Neural crest cell (in vitro differentiated cells): ENCODE data around the gene ANKS1A. TPM values are rescaled to one million over a fixed set of nuclear protein-coding genes. Genes with fewer than 3 reads are reported as not detected.
"Not testable (repeated sequence)": the region's sequence is repeated elsewhere in the genome, so short reads cannot be mapped to it uniquely, and the experiment has no call there.

Experiments
- DNase-seq: peaks from one replicate; pipeline ENCODE4 v3.0.0; 2021; ENCODE audit warnings: low read depth, mixed read lengths, low spot score
- H3K27ac Mint-ChIP-seq: one replicate; pipeline ENCODE4 v1.8.0; 2021; ENCODE audit warnings: mild to moderate bottlenecking, mixed read lengths; ENCODE audit not compliant: unreplicated experiment
- H3K27me3 Mint-ChIP-seq: 2 replicates; pipeline ENCODE4 v1.8.0; 2021; ENCODE audit warnings: low read depth, mild to moderate bottlenecking, mixed read lengths
- H3K36me3 Mint-ChIP-seq: 2 replicates; pipeline ENCODE4 v1.8.0; 2021; ENCODE audit warnings: low read depth, mild to moderate bottlenecking, mixed read lengths
- H3K4me1 Mint-ChIP-seq: 2 replicates; pipeline ENCODE4 v1.8.0; 2021; ENCODE audit warnings: mixed read lengths
- H3K4me3 Mint-ChIP-seq: one replicate; pipeline ENCODE4 v1.8.0; 2021; ENCODE audit warnings: mild to moderate bottlenecking, mixed read lengths
- H3K9me3 Mint-ChIP-seq: 2 replicates; pipeline ENCODE4 v1.8.0; 2021; ENCODE audit warnings: mixed read lengths
- total RNA-seq: library from RNA; stranded (reverse); gene quantifications from 2 replicates; pipeline ENCODE4 v1.2.1, GENCODE V29; 2021
- TF ChIP-seq, protein P1 (sequence below): fragments of 200-600 bp; sonication (generic); conservative IDR thresholded peaks from 2 replicates; pipeline ENCODE4 v1.5.0; 2021; ENCODE audit warnings: antibody characterized with exemption, mild to moderate bottlenecking

The ANKS1A gene
- total RNA-seq, 1 donor from 2014 or later, result 33.2 TPM

DNA sequence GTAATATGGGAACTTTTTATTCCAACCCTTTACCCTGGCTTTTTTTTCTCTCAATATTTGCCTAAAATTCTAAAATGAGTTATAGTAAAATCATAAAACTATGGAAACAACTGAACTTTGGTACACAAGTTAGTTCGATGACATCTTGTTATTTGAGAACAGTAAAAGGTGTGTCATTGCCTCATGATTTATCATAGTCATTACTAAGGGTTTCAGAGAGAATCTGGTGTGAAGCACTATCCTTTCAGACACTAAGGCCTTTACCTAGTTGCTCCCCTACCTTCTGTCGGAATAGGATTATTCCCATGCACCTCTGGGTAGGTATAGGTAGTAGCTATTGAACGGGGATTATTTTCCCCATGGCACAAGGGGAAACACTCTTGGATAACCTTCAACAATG, 12.6 kb upstream of the ANKS1A start:
- no peaks in the 10 kb centered on the region for H3K27me3 Mint-ChIP-seq
- no peak overlapping the region for H3K27ac Mint-ChIP-seq

DNA sequence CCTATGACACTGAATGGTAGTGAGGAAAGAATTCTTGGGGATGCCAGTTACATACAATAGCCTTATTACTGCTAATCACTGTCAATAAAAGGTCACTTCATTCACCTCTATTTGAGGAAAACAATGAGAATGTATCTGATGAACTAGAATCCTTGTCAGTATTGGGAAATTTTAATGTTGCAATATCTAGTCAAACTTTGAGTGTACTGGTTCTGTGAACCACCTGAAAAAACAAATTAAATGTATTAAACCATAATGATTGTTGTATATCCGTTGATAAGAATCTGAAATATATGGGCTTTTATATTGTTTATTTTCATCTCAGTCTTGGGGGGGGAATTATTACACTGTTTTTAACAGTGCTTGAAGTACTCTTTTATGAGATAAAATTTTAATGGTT, 11.8 kb upstream of the ANKS1A start:
- H3K4me3 Mint-ChIP-seq, result no peak overlapping the region
- no peaks in the 10 kb centered on the region for H3K4me1 Mint-ChIP-seq
- H3K36me3 Mint-ChIP-seq, result peaks cover 3% of the 10 kb centered on the region

More for the DNA sequence above, 12.6 kb upstream of the ANKS1A start:
- peaks cover 6% of the 10 kb centered on the region for H3K36me3 Mint-ChIP-seq
- DNase-seq, result no peak
- H3K4me3 Mint-ChIP-seq, result no peak overlapping the region
- TF ChIP-seq, protein P1, sequence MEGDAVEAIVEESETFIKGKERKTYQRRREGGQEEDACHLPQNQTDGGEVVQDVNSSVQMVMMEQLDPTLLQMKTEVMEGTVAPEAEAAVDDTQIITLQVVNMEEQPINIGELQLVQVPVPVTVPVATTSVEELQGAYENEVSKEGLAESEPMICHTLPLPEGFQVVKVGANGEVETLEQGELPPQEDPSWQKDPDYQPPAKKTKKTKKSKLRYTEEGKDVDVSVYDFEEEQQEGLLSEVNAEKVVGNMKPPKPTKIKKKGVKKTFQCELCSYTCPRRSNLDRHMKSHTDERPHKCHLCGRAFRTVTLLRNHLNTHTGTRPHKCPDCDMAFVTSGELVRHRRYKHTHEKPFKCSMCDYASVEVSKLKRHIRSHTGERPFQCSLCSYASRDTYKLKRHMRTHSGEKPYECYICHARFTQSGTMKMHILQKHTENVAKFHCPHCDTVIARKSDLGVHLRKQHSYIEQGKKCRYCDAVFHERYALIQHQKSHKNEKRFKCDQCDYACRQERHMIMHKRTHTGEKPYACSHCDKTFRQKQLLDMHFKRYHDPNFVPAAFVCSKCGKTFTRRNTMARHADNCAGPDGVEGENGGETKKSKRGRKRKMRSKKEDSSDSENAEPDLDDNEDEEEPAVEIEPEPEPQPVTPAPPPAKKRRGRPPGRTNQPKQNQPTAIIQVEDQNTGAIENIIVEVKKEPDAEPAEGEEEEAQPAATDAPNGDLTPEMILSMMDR, result no peak
- H3K4me1 Mint-ChIP-seq, result no peaks in the 10 kb centered on the region
- no peaks in the 10 kb centered on the region for H3K9me3 Mint-ChIP-seq

DNA sequence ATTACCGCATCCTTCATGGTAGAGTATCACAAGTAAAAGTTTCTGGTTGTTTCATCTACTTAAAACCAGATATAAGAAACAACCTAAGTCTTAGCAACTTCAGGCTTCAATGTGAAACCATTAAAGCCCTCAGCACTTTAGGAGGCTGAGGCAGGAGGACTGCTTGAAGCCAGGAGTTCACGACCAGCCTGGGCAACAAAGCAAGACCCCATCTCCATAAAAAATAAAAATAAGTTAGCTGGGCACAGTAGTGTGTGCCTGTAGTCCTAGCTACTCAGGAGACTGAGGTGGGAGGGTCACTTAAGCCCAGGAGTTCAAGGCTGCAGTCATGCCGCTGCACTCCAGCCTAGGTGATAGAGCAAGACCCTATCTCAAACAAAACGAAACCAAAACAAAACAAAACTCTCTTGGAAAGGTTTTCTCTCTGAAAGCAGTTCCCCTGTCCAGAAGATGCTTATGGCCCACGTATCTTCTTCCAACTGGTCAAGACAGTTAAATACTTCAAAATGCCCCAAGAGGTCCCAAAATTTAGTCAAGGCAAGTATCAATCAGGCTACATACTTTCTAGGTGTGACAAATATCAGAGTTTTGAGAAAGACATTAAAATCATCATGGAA, 11.1 kb upstream of the ANKS1A start:
- Mint-ChIP-seq H3K4me1 (no peaks in the 10 kb centered on the region), H3K27me3 (no peaks in the 10 kb centered on the region), H3K36me3 (peaks cover 6% of the 10 kb centered on the region), H3K4me3 (no peak overlapping the region), H3K27ac (no peak overlapping the region), H3K9me3 (no peaks in the 10 kb centered on the region)
- no peak for DNase-seq
- TF ChIP-seq, protein P1, result no peak

More for the DNA sequence above, 11.8 kb upstream of the ANKS1A start:
- Mint-ChIP-seq H3K9me3 (no peaks in the 10 kb centered on the region), H3K27me3 (no peaks in the 10 kb centered on the region), H3K27ac (no peak overlapping the region)
- TF ChIP-seq, protein P1, result no peak
- no peak for DNase-seq

DNA sequence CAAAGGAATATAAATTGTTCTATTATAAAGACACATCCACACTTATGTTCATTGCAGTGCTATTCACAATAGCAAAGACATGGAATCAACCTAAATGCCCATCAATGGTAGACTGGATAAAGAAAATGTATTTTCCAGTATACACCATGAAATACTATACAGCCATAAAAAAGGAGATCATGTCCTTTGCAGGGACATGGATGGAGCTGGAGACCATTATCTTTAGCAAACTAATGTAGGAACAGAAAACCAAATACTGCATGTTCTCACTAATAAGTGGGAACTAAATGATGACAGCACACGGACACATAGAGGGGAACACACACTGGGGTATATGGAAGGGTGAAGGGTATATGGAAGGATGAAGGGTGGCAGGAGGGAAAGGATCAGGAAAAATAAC, 5.0 kb upstream of the ANKS1A start:
- Mint-ChIP-seq H3K4me1 (peaks cover 20% of the 10 kb centered on the region), H3K27ac (peak overlapping the region; percentile 63), H3K4me3 (peak overlapping the region; percentile 50), H3K36me3 (peaks cover 11% of the 10 kb centered on the region)
- H3K9me3 Mint-ChIP-seq, H3K27me3 Mint-ChIP-seq, DNase-seq: not testable (repeated sequence)

DNA sequence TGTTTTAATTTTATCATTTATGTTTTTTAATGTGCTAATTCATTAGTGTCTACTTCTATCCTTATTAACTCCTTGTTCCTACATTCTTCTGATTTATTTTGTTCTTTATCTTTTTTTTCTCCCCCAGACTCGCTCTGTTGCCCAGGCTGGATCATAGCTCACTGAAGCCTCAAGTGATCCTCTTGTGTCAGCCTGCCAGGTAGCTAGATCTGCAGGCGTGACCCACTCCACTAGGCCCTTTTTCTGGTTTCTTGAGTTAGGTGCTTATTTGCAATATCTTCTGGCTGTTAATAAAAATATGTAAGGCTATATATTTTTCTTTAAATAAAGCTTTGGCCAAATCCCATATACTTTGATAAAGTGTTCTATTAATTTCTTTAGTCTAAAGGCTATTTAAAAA, 4.1 kb upstream of the ANKS1A start:
- Mint-ChIP-seq H3K27me3 (no peaks in the 10 kb centered on the region), H3K4me1 (peaks cover 24% of the 10 kb centered on the region), H3K36me3 (peaks cover 11% of the 10 kb centered on the region), H3K9me3 (peaks cover 2% of the 10 kb centered on the region), H3K27ac (no peak overlapping the region), H3K4me3 (peak overlapping the region; percentile 78)
- DNase-seq, result no peak
- TF ChIP-seq, protein P1, result no peak

DNA sequence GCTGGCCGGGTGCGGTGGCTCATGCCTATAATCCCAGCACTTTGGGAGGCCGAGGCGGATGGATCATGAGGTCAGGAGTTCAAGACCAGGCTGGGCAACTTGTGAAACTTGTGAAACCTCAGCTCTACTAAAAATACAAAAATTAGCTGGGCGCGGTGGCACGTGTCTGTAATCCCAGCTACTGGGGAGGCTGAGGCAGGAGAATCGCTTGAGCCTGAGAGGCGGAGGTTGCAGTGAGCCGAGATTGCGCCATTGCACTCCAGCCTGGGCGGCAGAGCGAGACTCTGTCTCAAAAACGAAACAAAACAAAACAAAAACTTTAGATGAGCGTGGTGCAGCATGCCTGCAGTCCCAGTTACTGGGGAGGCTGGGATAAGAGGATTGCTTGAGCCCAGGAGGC, 3.2 kb upstream of the ANKS1A start:
- Mint-ChIP-seq H3K36me3 (peaks cover 11% of the 10 kb centered on the region), H3K27ac (peak overlapping the region; percentile 43), H3K4me3 (peak overlapping the region; percentile 78), H3K4me1 (peaks cover 32% of the 10 kb centered on the region)
- not testable (repeated sequence) for DNase-seq, H3K9me3 Mint-ChIP-seq, H3K27me3 Mint-ChIP-seq
